GM21515 (cell line): ENCODE results near the gene FMR1NB.

Experiments
- ATAC-seq: cut with Tn5 transposase; IDR thresholded peaks from one replicate; pipeline ENCODE4 v1.9.1; 2021; ENCODE audit not compliant: unreplicated experiment

The FMR1NB gene

GRCh38 chrX:148069759-148070503 lies 88.8 kb downstream of the FMR1NB start:
- peak; percentile 100 for ATAC-seq

- ATAC-seq, result no peak
Measured at GRCh38 chrX:148070504-148070877, 89.4 kb downstream of the FMR1NB start.
